HG03039 (cell line): ENCODE data around the gene GLYATL3.

Source experiments
- ATAC-seq: cut with Tn5 transposase; IDR thresholded peaks from one replicate; pipeline ENCODE4 v1.9.1; 2021; ENCODE audit warnings: mild to moderate bottlenecking, moderate library complexity; ENCODE audit not compliant: unreplicated experiment

Gene GLYATL3

DNA sequence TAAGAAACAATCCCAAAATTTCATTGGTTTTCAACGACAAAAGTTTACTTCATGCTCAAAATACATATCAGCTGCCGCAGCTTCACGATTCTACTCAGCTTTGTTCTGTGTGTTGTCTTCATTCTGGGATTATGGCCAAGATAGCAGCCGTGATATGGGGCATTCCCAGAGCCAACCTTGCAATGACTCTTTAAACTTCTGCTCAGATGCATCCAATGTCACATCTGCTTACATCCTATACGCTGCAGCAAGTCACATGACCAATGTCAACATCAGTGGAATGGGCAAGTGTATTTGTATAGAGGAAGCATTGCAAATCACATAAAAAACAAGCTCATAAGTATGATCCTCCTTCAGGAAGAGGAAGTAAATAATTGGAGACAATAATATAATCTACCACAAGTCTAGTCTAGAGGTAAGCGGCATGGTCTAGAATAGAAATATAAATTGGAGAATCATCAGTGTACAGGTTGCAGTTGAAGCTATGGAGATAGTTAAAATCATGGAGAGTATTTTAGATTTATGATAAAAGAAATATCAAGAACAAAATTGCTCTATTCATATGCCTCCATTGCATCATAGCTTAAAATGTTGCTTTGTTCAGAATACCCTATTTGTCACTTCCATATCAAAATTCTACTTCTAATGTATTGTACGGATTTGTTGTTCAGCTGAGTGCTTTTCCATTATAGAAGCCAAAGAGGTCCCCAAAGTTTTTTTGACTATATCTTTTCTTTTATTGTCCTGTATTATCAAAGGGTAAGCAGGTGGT, 43.5 kb downstream of the GLYATL3 start:
- no peak for ATAC-seq

DNA sequence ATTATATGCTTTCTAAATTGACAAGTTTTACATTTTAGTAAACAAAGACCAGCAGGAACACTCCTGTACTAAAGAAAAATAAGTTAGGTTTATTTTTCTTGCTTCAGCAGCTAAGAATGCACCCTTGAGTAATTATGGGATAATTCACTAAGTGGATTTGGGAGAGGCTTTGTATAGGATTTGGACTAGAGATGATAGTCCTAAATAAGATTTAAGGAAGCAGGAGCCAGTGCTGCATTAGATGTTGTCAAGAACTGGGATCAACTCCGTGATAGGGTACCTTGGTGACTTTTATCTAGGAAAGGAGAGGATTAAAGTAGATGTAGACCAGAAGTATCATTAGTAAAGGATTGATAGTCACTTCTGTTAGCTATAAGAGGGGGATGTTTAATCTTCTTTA, 46.6 kb downstream of the GLYATL3 start:
- ATAC-seq: no peak

DNA sequence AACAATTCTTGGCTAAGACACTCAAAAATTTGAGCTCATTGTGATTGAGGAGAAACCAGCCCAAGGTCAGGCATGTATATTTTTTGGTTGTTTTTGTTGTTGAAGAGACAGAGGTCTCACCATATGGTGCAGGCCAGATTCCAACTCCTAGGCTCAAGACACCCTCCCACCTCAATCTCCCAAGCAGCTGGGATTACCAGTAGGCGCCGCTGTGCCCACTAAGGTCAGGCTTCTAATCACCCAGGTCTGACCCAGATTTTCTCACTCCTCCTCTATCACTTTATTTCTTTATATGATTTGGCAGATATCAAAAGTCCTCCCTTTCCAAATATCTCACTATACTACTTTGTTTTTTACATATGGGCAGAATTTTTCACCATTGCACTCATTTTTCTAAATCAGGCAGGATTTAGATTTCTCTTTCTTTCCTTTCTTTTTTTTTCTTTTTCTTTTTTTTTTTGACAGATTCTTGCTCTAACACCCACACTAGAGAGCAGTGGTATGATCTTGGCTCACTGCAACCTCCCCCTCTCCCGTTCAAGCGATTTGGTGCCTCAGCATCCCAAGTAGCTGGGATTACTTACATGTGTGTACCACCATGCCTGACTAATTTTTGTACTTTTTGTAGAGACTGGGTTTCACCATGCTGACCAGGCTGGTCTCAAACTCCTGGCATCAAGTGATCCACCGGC, 49.0 kb downstream of the GLYATL3 start:
- ATAC-seq: no peak

DNA sequence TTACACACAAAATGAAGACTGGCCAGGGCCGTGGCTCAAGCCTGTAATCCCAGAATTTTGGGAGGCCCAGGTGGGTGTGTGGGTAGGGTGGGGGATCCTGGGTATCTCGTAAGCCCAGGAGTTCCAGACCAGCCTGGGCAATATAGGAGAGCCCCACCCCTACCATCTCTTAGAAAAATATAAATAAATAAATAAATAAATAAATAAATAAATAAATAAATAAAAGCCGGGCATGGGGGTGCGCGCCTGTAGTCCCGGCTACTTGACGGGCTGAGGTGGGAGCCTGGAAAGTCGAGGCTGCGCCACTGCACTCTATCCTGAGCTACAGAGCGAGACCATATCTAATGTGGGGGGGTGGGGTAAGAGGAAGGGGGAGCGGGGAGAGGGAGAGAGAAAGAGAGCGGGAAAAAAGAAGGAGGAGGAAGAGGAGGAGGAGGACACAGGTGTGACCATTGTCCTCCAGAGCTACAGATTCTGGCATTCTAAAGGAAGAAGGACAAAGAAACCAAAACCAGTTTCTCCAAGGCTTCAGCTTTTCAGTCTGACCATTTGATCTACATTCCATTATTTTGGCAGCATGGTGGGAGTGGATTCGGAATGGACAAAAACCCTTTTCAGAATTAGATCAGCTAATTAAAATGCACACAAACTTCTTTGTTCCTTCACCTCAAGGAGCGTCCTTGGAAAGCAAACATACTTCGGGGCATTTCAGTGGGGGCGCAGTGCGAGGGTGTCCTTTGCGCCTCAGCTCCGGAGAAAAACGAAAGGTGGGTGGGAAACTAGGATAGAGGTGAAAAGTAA, 50.2 kb downstream of the GLYATL3 start:
- ATAC-seq: no peak

DNA sequence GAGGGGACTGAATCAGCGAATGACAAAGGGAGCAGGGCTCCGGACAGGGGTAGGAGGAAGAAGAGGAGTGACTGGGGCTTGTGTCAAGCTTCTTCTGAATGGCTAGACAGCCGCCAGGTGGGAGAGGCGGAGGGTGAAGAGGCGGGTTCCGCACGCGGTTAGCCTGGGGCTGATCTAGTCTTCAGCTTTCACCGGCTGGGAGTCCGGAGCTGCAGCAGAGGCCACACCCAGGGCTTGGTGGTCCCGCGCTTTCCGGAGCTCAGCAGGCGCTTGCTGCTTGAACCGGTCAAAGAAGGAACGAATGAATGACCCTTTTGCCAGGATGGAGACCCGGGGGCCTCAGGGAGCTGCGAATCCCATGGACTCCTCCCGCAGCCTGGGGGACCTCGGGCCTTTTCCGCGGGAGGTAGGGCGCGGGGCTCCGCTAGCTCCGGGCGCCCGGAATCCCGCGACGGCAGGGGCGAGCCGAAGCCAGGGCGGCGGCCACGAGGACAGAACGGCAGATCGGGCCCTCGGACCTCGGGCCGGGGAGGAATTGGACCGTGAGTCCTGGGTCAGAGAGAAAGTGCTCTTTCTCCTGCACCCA, 50.9 kb downstream of the GLYATL3 start, which contains the start of gene C6orf141:
Gene C6orf141 (plus strand): TSS at position 177 of the 586 bp plus-strand sequence. CDS start 125 bp downstream, at position 302.
- ATAC-seq: peak; percentile 71

DNA sequence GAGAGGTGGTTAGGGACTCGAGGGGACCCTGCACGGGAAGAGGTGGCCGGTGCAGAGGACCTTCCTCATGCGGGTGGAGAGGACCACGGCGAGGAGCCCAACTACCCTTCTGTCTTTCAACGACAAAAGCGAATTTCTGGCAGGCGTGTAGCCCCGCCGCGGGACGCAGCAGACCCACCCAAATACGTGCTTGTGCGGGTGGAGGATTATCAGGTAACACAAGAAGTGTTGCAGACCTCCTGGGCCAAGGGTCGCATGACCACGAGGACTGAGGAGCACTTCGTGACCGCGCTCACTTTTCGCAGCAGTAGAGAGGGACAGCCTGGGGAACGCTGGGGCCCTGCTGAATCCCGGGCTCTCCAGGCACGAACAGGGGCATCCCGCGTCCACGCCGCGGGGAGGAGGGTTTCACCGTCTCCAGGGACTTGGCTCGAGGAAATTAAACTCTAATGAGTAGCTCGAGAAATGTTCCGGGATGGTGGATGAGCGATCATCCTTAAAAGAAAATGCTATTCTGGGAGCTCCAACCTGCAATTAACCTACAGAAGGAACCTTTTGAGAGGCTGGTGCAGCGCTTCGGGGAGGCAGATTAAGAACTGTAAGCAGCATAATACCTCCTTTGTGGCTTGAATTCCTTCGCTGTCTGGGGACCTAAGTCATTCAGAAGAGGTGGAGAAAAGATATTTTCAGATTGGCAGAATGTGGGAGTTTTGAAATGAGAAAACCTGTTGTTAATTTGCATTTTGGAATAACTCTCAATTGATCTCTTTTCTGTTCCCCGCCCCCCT, 51.5 kb downstream of the GLYATL3 start:
- ATAC-seq: peak; percentile 34

DNA sequence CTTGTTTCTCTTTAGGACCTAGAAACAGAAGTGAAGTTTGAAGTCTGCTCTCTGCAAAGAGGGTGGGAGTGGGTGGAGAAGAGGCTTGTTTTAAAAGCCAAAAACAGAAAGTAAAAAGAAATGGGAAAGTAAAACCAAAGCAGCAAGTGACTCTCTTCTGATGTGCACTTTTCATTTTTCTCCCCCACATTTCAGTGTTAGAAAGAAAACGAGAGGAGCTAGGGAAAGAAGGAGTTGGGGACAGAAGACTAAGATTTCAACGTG, 52.1 kb downstream of the GLYATL3 start:
- ATAC-seq: peak; percentile 48

DNA sequence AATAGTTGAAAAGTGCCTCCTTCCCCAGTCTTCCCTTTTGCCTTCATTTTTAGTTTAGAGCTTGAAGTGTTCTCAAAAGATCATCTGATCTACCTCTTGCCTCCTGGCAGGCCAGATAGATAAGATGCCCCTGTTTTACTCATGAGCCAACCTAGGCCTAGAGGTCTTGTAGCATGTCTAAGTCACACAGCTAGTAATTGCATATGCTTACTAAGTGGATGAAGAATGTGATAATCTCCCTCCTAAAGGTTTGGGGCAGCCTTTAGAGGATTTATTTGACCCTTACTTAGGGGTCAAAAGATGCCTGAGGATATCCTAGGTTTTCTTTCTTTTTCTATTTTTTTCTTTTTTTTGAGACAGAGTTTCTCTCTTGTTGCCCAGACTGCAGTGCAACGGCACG, 52.9 kb downstream of the GLYATL3 start:
- ATAC-seq: no peak

DNA sequence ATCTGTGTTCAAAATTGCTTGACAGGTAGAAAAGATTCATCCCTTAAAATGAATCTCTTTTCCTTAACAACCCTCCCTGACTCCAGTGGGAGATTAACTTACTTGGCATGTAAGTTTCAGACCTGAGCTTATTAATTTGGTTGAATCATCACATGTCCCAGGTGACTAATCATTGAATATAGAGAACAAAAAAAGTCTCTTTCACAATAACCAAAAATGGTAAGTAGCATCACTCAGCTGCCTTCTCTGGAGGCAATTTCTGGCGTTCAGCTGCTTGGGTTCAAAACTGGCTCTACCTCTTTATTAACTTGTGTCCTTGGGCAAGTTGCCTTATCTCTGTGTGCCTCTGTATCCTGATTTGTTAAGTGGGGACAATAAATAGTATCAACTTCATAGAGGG, 53.7 kb downstream of the GLYATL3 start:
- no peak for ATAC-seq

DNA sequence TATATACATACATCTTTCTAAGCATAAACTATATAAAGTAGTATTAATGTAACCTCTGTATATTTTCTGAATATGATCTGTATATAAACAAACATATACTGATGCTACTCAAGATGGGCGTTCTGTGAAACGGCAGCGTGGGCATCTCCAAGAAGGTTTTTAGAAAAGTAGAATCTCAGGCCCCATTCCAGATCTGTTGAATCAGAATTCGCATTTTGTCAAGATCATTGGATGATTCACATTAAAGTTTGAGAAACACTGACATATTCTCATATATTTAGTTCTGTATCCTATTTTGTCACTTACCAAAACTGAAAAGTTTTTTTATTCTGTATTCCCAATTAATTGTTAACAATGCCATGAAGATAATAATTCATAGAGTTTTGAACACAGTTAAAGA, 56.2 kb downstream of the GLYATL3 start:
- no peak for ATAC-seq

DNA sequence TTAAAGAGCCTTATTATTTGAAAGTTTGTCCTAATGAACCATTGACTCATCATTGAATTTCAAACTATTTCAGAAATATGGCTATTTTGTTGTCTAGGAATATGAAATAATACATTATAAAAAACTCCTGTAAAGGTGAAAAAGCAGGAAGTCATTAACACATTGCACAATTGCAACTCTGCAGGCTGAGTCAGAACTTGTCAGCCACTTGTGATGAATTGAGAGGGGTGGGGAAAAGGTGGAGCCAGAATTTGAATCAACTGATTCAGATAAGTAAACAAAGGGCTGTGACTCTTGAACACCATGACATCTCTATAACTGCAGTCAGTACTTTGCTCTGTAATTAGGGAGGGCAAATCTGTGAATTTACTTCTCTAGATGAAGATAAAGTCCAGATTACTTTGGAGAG, 56.7 kb downstream of the GLYATL3 start:
- ATAC-seq: no peak

DNA sequence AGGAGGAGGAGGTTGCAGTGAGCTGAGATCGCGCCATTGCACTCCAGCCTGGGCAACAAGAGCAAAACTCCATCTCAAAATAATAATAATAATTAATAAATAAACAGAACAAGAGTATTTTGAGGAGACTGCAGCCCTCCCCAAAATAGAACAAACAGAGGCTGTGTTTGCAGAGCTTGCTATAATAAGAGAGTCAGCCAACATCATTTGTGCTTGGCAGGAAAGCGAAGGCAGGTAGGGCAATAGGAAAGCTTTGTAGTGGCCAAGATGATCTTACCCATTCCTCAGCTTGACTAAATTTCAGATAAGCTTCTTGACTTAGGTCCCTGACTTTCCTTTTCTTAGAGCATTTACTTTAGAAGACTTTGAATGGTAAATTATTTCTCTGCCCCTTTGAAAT, 57.5 kb downstream of the GLYATL3 start:
- ATAC-seq: no peak

DNA sequence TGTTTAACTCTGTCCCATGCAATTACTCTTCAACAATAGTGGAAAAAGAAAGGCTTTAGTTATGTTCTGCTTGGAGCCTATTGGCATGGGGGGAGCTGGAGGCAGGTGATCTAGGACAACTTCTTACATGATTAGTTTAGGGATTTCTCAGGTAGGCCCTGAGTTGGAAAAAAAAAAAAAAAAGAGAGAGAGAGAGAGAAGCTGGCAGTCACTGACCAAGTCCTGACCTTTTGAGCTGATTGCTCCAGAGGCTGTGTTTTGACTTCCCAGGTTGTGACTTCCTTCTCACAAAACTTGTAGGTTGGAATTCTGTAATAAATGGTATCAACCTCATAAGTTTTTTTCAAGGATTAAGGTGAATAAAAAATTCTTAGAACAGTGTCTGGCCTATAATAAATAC, 58.5 kb downstream of the GLYATL3 start:
- ATAC-seq: no peak

DNA sequence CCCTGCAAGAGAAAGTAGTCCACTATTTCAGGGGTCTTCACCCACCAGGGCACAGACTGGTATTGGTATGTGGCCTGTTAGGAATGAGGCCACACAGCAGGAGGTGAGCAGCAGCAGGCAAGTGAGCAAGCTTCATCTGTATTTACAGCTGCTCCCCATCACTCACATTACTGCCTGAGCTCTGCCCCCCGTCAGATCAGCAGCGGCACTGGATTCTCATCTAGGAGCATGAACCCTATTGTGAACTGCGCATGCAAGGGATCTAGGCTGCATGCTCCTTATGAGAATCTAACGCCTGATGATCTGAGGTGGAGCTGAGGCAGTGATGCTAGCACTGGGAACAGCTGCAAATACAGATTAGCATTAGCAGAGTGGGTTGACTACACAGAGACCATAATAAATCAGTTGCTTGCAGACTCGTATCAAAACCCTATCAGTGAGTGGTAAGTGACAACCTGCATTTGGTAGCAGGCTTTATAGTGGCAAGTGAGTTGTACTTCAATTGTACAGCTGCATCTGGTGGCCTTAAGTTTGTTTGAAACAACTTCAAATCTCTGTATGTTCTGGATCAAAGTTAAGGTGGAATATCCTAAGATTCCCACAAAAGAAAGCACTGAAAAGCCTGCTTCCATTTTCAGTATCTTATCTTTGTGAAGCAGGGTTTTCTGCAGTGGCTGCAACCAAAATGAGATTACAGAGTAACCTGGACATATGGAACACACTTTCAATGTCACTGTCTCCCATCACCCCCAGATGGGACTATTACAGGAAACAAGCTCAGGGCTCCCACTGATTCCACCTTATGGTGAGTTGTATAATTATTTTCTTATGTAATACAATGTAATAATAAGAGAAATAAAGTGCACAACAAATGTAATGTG, 63.5 kb downstream of the GLYATL3 start:
- ATAC-seq: no peak

DNA sequence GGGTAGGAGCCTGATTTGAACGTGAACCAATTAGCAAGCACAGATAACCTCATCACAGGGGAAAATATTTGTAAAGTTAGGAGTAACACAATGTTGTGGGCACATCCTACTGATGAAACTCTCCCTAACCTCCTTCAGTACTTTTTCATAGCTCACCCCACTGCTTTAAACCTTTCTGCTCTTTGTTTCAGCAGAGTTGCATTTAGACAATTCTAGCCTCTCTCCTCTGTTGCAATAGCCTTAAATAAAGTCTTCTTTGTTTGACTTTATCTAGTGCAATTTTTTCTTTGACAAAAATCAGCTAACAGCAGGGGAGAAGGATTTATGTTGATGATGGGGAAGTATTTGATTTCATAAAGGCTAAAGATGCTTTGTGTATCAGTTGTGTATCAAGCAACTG, 64.8 kb downstream of the GLYATL3 start:
- ATAC-seq: no peak

DNA sequence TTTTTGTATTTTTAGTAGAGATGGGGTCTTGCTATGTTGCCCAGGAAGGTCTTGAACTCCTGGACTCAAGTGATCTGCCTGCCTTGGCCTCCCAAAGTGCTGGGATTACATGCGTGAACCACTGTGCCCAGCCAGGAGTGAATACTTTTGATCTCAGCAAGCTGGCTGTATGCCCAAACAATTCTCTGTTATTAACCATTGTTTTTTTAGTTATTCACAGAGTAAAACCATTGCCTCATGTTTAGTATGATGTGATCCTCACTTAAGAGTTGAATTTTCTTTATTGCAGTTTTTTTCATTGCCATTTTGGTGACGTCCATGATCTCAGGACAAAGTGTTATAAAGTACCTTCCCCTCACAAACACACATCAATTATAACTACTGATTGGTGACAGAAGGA, 65.5 kb downstream of the GLYATL3 start:
- no peak for ATAC-seq

DNA sequence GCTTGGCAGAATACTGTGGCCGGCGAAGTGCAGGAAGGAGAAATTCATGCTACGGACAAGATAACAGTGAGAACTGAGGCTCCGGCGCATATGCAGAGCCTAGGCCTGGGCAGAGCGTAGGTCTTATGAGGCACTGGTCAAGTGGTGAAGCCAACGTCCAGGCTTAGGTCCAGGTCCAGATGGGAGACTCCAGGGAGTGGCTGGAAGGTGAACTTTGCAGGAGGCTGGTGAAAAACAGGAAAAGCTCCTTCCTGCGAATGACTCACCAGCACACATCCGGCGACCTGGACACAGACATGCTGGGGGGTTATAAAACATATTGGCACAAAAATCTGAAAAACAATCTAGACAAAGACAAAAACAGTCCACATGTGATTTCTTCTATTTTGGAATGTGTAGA, 66.1 kb downstream of the GLYATL3 start:
- no peak for ATAC-seq

DNA sequence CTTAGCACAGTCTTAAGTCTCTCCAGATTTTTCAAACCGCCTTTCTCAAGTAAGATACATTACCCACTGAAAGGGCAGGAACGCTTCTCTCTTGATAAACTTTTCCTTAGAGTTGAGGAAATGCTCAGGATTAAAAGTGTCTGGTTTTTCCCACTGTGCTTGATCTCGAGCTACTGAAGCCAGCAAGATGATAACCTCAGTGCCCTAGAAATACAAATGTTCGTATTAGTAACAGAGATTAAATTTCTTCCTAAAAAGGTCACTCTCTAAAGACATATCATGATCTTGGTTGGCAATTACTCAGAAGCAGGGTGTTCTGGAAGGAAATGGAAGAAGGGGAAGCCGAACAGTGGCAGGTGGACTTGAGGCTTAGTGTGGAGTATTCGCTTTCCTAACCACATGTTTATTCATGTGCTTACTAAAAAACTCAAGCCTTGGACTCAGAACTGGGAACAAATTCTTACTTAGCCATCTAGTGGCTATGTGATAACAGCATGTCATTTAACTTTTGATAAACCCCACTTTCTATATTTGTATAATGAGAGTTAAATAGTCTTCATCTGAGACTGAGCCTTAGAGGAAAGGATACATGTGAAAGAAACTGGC, 70.9 kb downstream of the GLYATL3 start:
- no peak for ATAC-seq

DNA sequence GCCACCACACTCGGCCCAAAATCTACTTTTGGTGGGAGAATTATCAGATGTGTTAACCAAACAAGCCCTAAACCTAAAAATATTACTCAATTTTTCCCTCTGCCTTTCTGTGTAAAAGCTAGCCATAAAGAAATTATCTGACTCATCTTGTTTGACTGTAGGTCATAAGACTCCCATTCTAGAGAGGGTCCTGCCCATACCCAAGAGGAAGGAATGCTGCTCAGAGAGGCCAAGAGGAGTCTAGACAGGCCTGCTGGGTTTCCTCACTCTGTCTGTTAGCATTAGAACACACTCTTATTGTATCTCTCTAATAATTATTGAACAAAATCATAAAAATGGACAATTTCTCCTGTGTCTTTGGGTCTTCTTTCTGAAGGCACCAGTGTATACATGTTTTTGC, 76.9 kb downstream of the GLYATL3 start:
- no peak for ATAC-seq
